GM21528 (cell line): ENCODE measurements around the gene TDRD5.

ENCODE experiments used
- ATAC-seq: cut with Tn5 transposase; IDR thresholded peaks from one replicate; pipeline ENCODE4 v1.9.1; 2021; ENCODE audit warnings: mild to moderate bottlenecking, moderate library complexity; ENCODE audit not compliant: unreplicated experiment, low FRiP score

The TDRD5 gene, protein sequence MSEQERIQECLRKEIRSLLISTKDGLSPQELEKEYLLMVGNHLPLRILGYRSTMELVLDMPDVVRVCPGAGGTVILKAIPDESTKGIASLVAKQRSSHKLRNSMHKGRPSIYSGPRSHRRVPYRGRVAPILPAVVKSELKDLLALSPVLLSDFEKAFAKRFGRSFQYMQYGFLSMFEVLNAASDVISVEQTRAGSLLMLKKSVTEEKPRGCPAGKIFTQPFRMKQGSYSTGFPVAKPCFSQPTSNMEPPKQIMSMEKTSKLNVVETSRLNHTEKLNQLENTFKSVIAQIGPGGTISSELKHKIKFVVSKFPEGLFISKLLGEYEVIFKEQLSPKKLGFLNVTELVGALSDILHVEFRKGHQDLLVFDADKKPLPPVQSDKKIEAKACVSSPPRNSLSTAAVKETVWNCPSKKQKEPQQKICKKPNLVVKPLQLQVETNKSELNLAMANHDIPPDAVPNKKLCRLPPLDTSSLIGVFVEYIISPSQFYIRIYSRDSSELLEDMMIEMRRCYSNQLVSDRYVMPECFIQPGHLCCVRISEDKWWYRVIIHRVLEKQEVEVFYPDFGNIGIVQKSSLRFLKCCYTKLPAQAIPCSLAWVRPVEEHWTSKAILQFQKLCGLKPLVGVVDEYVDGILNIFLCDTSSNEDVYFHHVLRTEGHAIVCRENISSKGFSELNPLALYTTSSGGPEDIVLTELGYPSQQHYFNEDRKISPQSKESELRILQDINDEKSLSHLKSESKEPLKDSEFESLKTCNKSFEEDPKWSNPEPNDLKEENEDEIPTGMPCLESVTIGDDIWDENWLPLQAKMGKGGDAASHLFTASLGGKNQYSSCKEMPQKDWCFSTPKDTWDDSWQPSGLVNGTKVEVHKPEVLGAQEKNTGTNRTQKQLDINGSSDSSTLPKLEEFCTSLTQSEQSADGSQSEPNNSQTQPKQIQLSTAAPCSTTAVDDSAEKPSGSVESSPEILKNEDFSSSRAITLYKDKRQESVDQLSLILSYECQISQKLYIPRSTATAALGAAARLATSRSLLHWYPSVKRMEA

DNA sequence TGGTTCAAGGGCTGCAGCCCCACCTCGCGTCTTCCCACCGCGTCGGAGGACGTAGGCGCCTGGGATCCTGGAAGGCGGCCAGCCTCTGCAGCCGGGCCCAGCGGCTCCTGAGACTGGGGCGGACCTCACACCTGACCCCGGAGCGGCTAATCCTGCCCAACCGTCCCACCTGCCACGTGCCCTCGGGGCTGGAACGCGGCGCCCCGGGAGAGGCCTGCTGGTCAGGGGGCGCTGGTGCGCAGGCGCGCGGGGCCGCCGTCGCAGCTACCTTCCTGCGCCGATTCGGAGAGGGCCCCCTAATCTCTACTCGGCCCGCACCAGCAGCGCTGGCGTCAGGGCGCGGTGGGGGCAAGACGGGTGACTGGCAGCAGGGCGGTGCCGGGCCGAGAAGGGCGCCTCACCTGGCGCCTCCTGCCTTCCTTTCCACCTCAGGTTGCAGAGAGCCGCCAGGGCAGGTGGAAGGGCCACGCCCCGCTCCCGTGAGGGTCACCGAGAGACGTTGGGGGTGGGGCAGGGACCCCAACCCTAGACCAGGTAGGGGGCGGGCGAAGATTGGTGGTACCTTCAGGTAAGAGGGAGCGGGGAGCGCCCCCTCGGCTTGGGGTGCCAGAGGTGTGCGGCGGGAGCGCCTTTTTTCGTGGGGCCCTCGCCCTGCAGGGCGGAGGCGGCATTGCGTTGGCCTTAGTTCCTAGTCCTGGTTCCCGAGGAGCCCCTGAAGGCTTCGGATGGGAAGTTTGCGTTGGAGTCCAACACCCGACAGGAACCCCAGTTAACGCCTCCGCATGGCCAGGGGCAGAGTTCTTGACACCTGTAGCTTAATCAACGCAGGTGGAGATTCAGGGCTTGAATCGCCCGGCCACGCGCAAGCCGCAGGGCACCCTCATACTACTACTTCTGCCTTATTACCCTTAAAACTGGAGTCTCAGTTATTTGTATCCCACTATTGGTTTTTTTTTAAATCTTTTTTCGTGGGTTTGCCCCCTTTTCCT is at the start of gene TDRD5:
TDRD5 (plus strand) TSS at position 241 of the 989 bp plus-strand sequence. CDS start 784 bp downstream, outside the sequence.
- no peak for ATAC-seq

DNA sequence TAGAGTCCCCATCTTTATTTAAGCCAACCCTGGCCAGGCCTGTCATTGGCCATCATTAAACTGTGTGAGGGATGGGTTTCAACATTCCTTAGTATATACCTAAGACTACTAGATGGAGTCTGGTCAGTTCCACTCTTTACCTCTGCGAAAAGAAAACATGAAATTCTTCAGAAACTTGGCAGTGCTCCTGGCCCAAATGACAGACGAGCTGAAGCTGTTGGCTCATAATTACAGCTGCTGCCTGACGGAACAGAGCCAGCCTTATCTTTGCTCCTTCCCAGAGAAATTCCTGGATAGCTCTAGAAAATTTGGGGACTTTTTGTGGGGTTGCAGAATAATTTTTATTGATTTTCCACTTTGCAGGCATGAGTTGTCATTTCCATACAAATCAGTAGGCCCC is 46.3 kb upstream of the TDRD5 start:
- no peak for ATAC-seq

GRCh38 chr1:179547021-179547535 is 44.6 kb upstream of the TDRD5 start:
- ATAC-seq: no peak

DNA sequence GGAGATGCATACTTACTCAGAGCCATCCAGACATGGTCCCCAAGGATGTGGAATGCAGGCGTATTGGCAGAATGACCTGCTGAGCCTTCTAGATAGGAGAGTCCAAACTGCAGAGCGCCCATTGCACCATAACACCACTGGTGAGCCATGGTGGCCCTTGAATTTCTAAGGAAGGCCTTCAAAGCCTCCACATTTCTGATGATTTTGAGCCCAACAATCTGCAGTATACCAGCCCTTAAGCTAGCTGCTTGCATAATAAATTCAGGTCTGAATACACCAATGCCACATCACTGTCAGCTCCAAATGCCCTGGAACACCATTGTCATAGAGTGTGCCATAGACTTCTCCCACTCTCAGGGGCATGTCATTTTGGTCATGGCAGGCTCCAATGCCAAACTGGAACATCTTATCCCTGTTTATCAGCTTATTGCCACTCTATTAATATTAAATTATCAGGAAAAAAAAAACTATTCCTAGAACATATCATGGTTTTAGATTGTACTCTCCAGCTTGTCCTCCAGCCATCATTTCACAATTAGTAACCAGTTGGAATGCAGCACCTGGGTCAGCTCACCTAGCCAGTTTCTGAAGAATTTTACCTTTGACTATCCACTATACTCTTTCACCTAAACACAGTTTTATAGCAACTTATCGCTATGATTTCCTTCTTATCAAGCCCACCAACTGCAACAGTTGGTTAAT is 42.8 kb upstream of the TDRD5 start:
- no peak for ATAC-seq

DNA sequence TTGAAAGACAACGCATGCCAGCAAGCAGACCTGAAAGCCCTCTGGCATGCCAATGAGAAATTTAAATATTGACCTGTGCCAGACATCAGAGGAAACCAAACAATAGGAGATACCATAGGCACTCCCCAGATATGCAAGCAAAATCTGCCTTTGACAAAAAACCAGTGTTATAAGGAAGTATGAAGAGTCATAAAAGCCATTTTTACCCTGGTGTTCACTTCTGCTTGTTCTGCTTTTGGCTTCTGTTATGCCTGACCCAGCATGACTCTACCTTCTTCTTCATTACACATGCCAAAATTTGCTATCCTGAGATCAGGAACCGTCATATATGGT is 42.3 kb upstream of the TDRD5 start:
- no peak for ATAC-seq

DNA sequence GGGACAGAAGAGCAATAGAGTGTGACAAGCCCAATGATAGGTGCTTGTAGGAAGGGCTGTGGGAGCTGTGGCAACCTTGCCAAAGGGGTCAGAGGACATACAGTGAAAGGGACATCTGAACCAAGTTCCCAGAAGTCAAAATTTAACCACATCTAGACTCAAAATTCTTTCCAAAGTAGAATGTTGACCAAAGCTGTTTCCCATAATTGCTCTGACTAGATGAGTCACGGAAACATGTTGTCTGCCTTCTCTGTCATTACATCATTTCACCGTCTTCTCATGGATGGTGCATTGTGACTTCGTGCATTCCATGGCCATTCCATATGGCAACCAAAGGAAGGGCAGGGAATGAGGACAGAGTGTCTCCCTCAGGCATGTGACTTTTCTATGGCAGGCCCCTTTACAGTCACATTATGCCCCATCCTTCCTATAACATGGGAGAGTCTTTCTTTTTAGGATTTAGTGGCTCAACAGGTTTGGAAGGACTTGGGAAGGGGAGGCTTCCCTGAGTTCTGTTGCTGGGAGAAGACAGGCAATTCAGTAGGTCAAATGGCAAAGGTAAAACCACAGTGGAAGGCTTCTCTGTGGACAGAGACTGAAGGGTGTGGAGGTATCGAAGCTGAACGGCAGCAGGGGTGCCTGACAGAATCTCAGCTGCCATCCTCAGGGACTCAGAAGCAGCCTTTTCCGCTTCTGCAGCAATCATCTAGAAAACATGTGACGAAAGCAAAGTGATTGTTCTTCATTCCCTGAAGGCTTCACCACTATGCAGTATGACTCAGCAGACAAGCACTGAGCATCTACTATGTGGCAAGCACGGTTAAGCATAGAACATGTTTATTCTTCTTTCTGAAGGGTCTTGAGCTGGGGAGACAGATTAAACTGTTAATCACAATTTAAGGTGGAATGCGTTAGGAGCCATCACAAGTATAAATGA is 40.6 kb upstream of the TDRD5 start:
- no peak for ATAC-seq

GRCh38 chr1:179554427-179554826 is 37.2 kb upstream of the TDRD5 start:
- no peak for ATAC-seq

DNA sequence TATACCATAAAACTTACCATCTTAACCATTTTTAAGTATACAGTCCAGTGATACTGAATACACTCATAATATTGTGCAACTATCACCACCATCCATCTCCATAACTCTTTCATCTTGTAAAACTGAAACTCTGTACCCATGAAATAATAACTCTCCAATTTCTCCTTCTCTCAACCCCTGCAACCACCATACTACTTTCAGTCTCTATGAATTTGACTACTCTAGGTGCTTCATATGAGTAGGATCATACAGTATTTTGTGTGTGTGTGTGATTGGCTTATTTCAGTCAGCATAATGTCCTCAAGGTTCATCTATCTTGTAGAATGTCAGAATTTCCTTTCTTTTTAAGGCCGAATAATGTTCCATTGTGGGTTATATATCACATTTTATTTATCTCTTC is 33.6 kb upstream of the TDRD5 start:
- no peak for ATAC-seq

- no peak for ATAC-seq
Measured at GRCh38 chr1:179575497-179576314, 15.9 kb upstream of the TDRD5 start, which contains the start of gene NPHS2. NPHS2 (minus strand) TSS chr1:179575948; CDS start chr1:179575864, 84 bp downstream.

- no peak for ATAC-seq
Measured at GRCh38 chr1:179576509-179576908, 15.1 kb upstream of the TDRD5 start.

DNA sequence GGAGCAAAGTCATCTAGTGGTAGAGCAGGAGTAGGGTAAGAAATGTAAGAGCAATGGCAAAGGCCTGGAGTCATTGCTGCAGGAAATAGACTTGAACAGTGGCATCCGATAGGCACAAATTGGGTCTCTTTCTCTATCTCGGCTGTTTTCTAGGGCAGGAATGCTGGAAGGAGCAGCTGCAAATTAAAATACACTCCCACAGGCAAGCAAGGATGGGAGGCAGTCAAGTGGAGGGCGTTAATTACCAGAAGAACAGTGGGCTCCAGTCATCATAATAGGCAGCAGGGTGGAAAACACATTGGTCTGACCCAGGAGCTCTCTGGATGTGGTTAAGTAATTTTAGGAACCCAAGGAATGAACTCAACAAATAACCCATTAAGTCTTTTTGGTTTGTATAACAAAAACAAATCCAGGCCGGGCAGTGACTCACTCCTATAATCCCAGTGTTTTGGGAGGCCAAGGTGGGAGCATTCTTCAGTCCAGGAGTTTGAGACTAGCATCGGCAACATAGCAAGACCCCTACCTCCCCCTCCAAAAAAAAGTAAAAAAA is 7.8 kb upstream of the TDRD5 start:
- no peak for ATAC-seq

GRCh38 chr1:179586107-179586823 is 5.4 kb upstream of the TDRD5 start:
- no peak for ATAC-seq

DNA sequence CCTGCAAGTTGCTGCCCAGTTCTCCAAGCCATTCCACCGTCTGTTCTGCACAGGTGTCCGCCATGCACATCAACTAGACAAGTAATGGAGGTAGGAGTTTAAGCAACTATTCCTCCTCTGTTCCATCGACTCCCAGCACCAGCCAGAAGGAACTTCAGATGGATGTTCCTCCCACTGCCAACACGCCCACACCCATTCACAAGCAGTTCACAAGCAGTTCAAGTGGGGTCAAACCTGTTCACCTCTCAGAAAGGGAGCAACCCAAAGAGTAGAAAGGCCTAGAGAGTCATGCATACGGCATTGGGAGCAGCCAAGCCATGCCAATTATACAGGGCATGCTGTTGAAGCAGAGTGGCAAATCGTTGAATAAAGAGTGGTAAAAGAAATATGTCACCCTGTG is 4.3 kb upstream of the TDRD5 start:
- no peak for ATAC-seq

- no peak for ATAC-seq
Measured at GRCh38 chr1:179588425-179589024, 3.1 kb upstream of the TDRD5 start.

DNA sequence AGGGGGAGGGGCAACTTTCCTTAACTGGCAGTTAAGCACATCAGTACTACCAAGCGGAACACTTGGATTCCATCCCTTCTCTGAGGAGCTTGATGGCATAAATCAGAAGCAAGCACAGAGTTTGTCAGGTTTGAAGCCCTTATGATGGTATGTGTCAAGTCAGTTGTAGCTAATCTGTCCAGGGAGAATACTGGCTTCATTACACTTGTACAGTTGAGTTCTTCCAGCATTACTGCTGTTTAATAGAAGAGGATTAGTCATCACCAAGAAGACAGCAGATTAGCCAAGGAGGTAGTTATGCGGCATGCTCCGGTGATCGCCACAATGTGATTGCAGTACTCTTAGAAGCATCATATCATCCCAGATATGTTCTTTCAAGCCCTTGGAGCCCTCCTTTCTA is 2.1 kb upstream of the TDRD5 start:
- ATAC-seq: no peak

DNA sequence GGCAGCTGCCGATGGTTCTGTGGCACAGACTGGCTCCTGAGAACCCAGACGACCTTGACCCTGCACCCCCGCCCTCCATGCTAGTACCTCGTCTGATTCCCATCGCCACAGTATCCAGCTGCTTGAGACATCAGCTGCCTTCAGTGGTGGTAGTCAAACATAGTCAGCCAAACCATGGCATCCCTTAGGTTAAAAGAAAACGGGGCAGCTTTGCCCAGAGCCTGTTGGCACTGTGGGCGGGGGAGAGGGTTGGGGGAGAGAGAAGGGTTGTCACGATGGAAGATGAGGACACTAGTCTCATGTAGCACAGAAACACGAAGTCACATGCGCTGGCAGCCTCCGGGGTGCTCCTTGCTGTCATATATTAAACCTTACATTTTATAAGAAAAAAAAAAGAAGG is 961 bp upstream of the TDRD5 start:
- ATAC-seq: no peak
